ENCODE data around the gene ADAMTS6.

DNA sequence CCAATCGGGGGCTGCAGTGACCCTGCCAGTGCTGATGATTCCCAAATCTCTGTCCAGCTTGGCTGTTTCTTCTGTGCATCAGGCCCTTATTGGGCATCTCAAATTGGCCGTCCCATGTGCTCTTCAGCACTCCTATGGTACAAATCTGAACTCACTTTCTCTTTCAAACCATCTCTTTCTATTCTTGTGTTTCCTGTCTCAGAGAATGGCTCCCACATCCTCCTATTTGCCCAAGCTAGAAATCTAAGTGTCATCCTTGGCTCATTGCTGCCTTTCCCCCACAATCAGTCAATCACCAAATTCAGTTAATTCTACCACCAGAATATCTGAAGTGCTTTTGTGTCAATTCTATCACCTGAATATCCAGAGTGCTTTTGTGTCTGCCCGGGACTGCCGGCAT is 376.4 kb downstream of the ADAMTS6 start:
- TF ChIP-seq, protein P1, sequence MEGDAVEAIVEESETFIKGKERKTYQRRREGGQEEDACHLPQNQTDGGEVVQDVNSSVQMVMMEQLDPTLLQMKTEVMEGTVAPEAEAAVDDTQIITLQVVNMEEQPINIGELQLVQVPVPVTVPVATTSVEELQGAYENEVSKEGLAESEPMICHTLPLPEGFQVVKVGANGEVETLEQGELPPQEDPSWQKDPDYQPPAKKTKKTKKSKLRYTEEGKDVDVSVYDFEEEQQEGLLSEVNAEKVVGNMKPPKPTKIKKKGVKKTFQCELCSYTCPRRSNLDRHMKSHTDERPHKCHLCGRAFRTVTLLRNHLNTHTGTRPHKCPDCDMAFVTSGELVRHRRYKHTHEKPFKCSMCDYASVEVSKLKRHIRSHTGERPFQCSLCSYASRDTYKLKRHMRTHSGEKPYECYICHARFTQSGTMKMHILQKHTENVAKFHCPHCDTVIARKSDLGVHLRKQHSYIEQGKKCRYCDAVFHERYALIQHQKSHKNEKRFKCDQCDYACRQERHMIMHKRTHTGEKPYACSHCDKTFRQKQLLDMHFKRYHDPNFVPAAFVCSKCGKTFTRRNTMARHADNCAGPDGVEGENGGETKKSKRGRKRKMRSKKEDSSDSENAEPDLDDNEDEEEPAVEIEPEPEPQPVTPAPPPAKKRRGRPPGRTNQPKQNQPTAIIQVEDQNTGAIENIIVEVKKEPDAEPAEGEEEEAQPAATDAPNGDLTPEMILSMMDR (IDR thresholded peaks at IDR 0.05; ENCODE audit: insufficient read depth, low read length): no peak
- no peak for TF ChIP-seq POLR2AphosphoS5 (IDR thresholded peaks at IDR 0.05; ENCODE audit: low read depth)
- no peak for TF ChIP-seq GABPA (IDR thresholded peaks at IDR 0.05; ENCODE audit: low read depth)
- TF ChIP-seq, protein P2, sequence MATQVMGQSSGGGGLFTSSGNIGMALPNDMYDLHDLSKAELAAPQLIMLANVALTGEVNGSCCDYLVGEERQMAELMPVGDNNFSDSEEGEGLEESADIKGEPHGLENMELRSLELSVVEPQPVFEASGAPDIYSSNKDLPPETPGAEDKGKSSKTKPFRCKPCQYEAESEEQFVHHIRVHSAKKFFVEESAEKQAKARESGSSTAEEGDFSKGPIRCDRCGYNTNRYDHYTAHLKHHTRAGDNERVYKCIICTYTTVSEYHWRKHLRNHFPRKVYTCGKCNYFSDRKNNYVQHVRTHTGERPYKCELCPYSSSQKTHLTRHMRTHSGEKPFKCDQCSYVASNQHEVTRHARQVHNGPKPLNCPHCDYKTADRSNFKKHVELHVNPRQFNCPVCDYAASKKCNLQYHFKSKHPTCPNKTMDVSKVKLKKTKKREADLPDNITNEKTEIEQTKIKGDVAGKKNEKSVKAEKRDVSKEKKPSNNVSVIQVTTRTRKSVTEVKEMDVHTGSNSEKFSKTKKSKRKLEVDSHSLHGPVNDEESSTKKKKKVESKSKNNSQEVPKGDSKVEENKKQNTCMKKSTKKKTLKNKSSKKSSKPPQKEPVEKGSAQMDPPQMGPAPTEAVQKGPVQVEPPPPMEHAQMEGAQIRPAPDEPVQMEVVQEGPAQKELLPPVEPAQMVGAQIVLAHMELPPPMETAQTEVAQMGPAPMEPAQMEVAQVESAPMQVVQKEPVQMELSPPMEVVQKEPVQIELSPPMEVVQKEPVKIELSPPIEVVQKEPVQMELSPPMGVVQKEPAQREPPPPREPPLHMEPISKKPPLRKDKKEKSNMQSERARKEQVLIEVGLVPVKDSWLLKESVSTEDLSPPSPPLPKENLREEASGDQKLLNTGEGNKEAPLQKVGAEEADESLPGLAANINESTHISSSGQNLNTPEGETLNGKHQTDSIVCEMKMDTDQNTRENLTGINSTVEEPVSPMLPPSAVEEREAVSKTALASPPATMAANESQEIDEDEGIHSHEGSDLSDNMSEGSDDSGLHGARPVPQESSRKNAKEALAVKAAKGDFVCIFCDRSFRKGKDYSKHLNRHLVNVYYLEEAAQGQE (IDR thresholded peaks at IDR 0.05; ENCODE audit: insufficient replicate concordance, low read depth): no peak
